ENCODE results near the gene CDYL.
"Not testable (repeated sequence)": the region's sequence is repeated elsewhere in the genome, so short reads cannot be mapped to it uniquely, and the experiment has no call there.

Gene CDYL

GRCh38 chr6:4805553-4806336 lies 29.5 kb downstream of the CDYL start:
- DNase-seq: no peak

GRCh38 chr6:4806337-4806725 lies 30.1 kb downstream of the CDYL start:
- DNase-seq: no peak

GRCh38 chr6:4806791-4807190 lies 30.6 kb downstream of the CDYL start:
- no peak for DNase-seq

GRCh38 chr6:4808396-4808795 lies 32.2 kb downstream of the CDYL start:
- no peak for DNase-seq

- DNase-seq: no peak
These were observed 34.1 kb downstream of the CDYL start for GRCh38 chr6:4809999-4810918.

- DNase-seq: no peak
These were observed 35.9 kb downstream of the CDYL start for GRCh38 chr6:4812068-4812467.

- no peak for DNase-seq
These were observed 36.9 kb downstream of the CDYL start for GRCh38 chr6:4813055-4813454.

DNA sequence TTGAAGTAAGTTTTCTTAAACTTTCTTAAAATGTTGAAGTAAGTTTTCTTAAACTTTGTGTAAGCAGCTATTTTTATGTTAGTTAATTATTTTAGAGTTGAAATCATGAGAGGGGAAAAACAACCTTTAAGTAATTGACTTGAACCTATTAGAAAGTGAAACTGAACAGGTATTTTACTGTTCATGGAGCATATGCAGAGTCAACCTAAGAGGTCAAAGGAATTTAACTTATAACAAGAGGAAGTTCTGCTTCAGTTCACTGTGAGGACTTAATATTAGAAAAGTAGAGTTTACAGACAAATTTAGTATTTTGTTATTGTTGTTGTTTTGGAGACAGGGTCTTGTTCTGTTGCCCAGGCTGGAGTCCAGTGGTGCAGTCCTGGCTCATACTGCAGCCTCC lies 38.0 kb downstream of the CDYL start:
- no peak for DNase-seq

GRCh38 chr6:4814987-4815386 lies 38.8 kb downstream of the CDYL start:
- DNase-seq: no peak

- DNase-seq: no peak
These were observed 39.4 kb downstream of the CDYL start for GRCh38 chr6:4815584-4815983.

GRCh38 chr6:4816904-4817303 lies 40.7 kb downstream of the CDYL start:
- no peak for DNase-seq

DNA sequence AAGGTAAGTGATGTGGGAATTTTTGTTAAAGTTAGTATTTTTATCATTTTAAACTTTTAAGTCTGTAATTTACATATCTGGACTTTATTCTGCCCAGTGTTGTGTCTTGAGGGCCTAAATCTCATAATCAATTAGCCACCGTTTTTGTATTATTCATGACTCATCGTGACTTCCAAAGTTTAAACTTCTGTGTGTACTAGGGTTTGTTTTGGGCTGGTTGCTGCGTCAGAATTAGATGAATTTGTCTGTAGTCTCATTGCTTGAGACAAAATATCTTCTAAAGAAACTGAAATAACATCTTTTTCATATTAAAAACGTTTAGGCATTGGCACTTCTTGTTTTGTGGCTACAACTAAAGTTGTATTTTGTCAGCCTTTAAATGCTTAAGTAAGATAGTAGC lies 41.3 kb downstream of the CDYL start:
- no peak for DNase-seq

DNA sequence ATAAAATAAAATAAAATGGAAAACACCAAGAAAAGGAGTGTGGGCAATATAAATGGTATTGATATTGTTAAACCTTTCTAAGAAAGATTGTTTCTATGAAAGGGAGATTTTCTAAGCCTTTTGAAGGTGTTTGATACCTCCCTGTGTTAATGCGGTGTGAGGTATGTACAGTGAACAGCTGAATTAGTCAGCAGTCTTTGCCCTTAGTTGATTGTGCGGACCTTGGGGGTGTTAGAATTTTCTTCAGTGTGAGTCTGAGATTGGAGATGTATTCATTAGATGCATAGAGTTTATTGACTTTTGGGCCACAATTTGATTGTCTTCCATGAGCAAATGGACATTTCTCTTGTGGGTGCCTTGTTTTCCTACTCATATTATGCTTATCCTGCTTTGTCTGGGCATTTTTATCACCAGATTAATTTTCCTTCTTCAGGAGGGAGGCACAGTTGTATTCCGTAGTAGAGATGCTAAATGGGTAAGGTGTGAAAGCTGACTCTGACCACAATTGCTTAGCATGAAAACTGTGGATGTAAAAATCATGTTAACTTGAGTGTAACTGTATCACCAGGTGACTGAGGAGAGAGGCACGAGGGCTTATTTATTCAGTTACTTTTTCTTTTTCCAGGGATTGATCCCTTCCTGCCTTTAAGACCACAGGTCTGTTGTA lies 42.2 kb downstream of the CDYL start:
- DNase-seq: no peak

GRCh38 chr6:4819706-4820283 lies 43.6 kb downstream of the CDYL start:
- DNase-seq: no peak

DNA sequence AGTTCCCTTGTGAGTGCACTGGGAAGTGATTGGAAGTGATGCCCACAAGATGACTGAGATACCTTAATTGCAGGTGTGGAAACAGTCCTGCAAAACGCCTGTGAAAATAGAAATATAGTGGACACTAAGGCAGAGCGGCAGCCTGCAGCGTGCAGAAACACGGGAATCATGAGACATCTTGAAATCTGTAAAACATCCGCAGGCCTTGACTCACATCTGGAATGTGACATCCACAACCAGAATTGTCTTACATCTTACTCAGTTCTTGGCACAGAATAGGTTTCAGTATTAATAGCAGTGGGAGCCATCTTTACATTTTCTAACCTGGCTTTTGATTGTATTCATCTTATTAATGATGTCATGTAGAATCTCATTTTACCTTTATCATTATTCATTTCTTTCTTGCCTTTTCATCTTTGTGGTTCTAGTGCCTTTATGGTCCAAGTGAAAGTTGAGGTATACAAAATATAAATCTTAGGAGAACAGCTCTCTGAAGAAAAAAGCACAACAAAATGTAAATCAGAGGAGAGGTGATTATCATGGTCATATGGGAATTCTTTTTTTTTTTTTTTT lies 44.6 kb downstream of the CDYL start:
- no peak for DNase-seq

GRCh38 chr6:4822476-4822875 lies 46.3 kb downstream of the CDYL start:
- no peak for DNase-seq

- DNase-seq: no peak
These were observed 52.0 kb downstream of the CDYL start for GRCh38 chr6:4828187-4828698.

DNA sequence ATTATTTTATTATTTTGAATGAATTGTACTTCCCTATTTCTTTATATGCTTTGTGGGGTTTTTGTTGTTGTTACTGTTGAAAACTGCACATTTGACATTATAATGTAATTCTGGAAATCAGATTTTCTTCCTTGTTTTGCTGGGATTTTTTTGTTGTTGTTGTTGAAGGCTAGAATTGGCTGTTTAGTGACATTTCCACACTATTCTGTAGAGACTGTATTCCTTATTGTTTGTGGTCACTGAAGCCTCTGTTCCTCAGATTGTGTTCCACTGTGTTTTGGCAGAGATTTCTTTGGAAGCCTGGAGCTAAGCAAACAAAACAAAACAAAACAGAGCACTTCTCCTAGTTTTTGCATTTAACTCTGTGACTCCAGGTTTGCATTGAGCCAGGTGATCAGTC lies 52.9 kb downstream of the CDYL start:
- DNase-seq: no peak

- DNase-seq: not testable (repeated sequence)
These were observed 59.3 kb downstream of the CDYL start for GRCh38 chr6:4835540-4835939.

DNA sequence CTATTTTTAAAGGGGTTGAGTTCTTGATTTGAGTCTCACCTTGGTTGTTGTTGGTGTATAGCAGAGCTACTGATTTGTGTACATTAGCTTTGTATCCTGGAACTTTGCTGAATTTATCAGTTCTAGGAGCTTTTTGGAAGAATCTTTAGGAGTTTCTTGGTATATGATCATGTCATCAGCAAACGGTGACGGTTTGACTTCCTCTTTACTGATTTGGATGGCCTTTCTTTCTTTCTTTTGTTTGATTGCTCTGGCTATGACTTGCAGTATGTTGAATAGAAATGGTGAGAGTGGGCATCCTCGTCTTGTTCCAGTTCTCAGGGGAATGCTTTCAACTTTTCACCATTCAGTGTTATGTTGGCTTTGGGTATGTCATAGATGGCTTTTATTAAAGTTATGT lies 64.0 kb downstream of the CDYL start:
- DNase-seq: no peak

DNA sequence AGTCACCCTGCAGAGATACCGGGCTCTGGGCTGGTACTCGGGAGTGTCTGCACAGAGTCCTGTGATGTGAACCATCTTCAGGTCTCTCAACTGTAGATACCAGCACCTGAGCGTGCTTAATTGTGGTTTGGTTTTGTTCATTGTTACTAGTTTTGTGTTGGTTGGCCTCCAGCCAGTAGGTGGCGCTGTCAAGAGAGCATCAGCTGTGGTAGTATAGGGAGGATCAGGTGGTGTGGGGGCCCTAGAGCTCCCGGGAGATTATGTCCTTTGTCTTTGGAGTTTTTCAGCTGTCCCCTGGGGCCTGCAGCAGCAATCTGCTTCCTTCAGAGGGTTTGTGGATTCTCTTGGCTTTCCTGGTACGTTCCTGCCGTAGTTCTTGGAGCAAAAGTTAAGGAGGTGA lies 67.9 kb downstream of the CDYL start:
- no peak for DNase-seq

DNA sequence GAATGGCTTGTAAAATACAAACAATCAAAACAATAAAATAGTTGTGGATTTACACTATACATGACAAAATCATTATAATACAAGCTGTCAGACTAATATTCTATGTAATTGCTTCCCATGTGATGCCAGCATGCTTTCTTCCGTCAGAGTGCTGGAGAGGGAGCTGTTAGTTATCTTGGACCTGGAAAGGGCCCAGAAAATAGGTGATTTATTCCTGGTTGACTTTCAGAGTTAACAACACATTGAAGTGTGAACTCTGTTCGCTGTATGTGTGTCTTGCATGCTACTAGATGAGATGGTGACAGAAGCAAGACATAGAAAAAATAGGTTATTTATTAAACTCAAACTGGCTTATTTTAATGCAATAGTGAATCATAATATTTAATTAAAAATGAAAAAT lies 70.2 kb downstream of the CDYL start:
- no peak for DNase-seq
